A549 treated with ZK216348 at 1 μM for 4 hours (cell line): ENCODE measurements around the gene VN1R2. TPM values are rescaled to one million over a fixed set of nuclear protein-coding genes. Genes with fewer than 3 reads are reported as not detected.

ENCODE experiments used
- total RNA-seq: library from RNA; stranded (reverse); fragments of 200-300 nt; extraction: Qiagen RNA extraction; gene quantifications from 5 replicates; pipeline ENCODE4 v1.2.3, GENCODE V29; 2022; ENCODE audit warnings: low read depth

Gene VN1R2, protein sequence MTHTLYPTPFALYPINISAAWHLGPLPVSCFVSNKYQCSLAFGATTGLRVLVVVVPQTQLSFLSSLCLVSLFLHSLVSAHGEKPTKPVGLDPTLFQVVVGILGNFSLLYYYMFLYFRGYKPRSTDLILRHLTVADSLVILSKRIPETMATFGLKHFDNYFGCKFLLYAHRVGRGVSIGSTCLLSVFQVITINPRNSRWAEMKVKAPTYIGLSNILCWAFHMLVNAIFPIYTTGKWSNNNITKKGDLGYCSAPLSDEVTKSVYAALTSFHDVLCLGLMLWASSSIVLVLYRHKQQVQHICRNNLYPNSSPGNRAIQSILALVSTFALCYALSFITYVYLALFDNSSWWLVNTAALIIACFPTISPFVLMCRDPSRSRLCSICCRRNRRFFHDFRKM
- total RNA-seq = not detected in 5 replicates

DNA sequence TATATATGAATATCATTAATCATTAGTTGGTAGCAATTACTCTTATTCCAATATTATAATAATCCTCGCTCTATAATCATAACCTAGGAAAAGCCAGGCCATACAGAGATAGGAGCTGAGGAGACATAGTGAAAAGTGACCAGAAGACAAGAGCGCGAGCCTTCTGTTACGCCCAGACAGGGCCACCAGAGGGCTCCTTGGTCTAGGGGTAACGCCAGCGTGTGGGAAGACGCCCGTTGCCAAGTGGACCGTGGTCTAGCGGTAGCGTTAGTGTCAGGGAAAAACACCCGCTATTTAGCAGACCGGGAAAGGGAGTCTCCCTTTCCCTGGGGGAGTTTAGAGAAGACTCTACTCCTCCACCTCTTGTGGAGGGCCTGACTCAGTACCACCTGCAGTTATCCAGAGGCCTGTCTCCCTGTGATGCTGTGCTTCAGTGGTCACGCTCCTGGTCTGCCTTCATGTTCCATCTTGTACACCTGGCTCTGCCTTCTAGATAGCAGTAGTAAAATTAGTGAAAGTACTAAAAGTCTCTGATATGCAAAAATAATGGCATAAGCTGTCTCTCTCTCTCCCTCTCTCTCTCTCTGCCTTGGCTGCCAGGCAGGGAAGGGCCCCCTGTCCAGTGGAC lies at the start of gene VN1R2:
TSS of gene VN1R2 (plus strand) at position 578 of the 628 bp plus-strand sequence. CDS start 84 bp downstream, outside the sequence.

DNA sequence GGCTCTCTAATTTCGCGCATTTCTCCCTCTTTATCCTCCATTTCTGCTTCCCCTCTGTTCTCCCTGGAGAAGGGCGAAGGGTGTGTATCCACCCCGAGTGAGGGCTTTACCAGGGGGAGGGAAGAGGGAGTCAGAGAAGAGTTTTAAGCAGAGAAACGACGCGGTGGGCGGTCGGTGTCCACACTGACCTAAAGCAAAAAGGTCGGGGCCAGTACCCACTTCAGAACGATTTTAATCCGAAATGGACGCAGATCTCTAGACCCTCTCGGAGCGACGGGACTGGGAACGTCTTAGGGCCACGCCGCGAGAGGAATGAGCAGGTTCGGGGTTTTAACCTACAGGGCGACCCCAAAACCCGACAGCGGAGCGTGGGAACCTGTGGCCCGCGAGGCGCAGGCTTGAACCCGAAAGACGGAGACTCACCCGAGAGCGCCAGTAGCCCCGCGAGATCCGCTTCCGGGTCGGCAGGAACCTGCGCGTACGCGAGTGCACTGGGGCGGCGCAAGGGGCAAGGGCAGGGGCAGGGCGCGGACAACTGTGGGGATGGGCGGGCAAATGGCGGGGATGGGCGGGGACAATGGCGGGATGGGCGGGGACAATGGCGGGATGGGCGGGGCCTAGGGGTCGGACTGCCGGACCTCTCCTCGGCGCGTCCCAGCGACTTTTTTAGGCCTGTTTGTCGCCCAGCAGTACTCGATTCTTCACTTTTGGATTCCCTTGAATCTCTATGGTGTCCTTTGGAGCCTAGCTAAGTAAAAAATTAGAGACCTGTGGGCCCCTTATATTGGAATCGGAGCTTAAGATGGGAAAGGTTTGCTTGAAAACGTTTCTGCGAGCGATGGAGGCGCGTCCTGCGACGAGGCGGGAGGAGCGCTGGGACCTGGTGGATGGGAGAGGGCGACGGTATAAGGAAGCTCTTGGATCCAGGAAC lies 3.4 kb upstream of the VN1R2 start, which contains the start of gene ZNF677:
TSS of gene ZNF677 (minus strand) at position 463 of the 931 bp plus-strand sequence. CDS start 3,323 bp downstream, outside the sequence.

DNA sequence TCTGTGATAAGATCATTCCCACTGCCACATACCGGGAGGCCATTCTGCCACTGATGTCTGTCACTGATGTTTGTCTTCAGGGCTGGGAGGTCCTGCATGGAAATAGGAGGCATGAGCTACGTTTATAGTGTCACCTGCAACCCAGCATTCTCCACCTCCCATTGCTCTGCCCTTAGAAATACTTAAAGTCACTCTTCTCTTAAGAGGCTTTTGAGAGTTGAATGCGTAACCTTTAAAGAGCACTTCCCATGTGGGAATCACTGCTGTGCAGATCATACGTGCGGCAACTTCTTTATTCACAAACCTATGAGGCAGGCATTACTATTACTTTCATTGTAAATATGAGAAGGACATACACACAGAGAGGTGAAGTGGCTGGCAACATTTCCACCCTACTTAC lies 9.5 kb downstream of the VN1R2 start, which contains the start of gene VN1R4:
TSS of gene VN1R4 (minus strand) at position 101 of the 400 bp plus-strand sequence. CDS start at position 43, 58 bp downstream.

Other genes with a start within 250 kb of the VN1R2 start
- not detected in 5 replicates for gene ERVV-1, start 244.4 kb upstream of the VN1R2 start, total RNA-seq
- gene ERVV-2, start 213.6 kb upstream of the VN1R2 start, total RNA-seq = not detected in 5 replicates
- 6.3 to 9.0 TPM (median 7.5 TPM) in 5 replicates for gene ZNF160, start 154.9 kb upstream of the VN1R2 start, total RNA-seq
- gene ZNF415, start 125.4 kb upstream of the VN1R2 start, total RNA-seq = not detected in 5 replicates
- gene ZNF347, start 99.2 kb upstream of the VN1R2 start, total RNA-seq = not detected in 5 replicates
- gene ZNF665, start 64.9 kb upstream of the VN1R2 start, total RNA-seq = not detected in 5 replicates
- not detected in 5 replicates for gene ZNF677, start 3.4 kb upstream of the VN1R2 start, total RNA-seq
- gene VN1R4, start 9.4 kb downstream of the VN1R2 start, total RNA-seq = not detected in 5 replicates
- 3.1 to 4.6 TPM (median 3.9 TPM) in 5 replicates for gene ZNF845, start 75.5 kb downstream of the VN1R2 start, total RNA-seq
- 0.12 to 0.97 TPM (median 0.33 TPM) in 5 replicates for gene ZNF525, start 107.4 kb downstream of the VN1R2 start, total RNA-seq
- 3.0 to 5.2 TPM (median 4.2 TPM) in 5 replicates for gene ZNF765, start 136.9 kb downstream of the VN1R2 start, total RNA-seq
- 7.4 to 9.2 TPM (median 7.9 TPM) in 5 replicates for gene ZNF761, start 173.7 kb downstream of the VN1R2 start, total RNA-seq
- gene ZNF813, start 209.4 kb downstream of the VN1R2 start, total RNA-seq = 0.11 to 0.49 TPM (median 0.31 TPM) in 5 replicates